MCF 10A (cell line): Measurements from ENCODE around the gene TBCD. TPM values are rescaled to one million over a fixed set of nuclear protein-coding genes. Genes with fewer than 3 reads are reported as not detected.

Experiments
- BruUV-seq: library from RNA; stranded (reverse); fragments of 400-500 nt; replicated peaks from 2 replicates; lab custom pipeline; 2021; lab: Mats Ljungman, UMichigan
- CTCF ChIA-PET: fragments of 300-600 bp; sonication (Branson Sonifier 250); formaldehyde crosslinking; extraction: SDS; loops from one replicate; lab custom pipeline; 2021; ENCODE audit warnings: antibody characterized with exemption, inconsistent platforms; lab: Yijun Ruan, JAX
- POLR2A ChIA-PET: fragments of 300-600, 350-650 bp; sonication (Branson Sonifier 250); formaldehyde crosslinking; extraction: SDS; loops from one replicate; lab custom pipeline; 2020; ENCODE audit warnings: antibody characterized with exemption, inconsistent platforms; lab: Yijun Ruan, JAX
- DNase-seq: peaks from one replicate; pipeline ENCODE4 v3.0.0-alpha.2; 2018; ENCODE audit not compliant: unreplicated experiment
- H3K27ac Mint-ChIP-seq: one replicate; pipeline ENCODE4 v1.8.0; 2022; ENCODE audit warnings: mild to moderate bottlenecking, low read depth, mixed read lengths; ENCODE audit not compliant: unreplicated experiment
- H3K27me3 Mint-ChIP-seq: one replicate; pipeline ENCODE4 v1.8.0; 2022; ENCODE audit warnings: mixed read lengths; ENCODE audit not compliant: insufficient read depth, unreplicated experiment
- H3K36me3 Mint-ChIP-seq: one replicate; pipeline ENCODE4 v1.8.0; 2022; ENCODE audit warnings: mild to moderate bottlenecking, moderate library complexity, mixed read lengths; ENCODE audit not compliant: insufficient read depth, unreplicated experiment
- H3K4me1 Mint-ChIP-seq: one replicate; pipeline ENCODE4 v1.8.0; 2022; ENCODE audit warnings: mixed read lengths; ENCODE audit not compliant: insufficient read depth, unreplicated experiment
- H3K4me3 Mint-ChIP-seq: one replicate; pipeline ENCODE4 v1.8.0; 2022; ENCODE audit warnings: mild to moderate bottlenecking, moderate library complexity, mixed read lengths; ENCODE audit not compliant: unreplicated experiment
- H3K9me3 Mint-ChIP-seq: one replicate; pipeline ENCODE4 v1.8.0; 2022; ENCODE audit warnings: mixed read lengths; ENCODE audit not compliant: unreplicated experiment
- intact Hi-C: fragments of 100-400 bp; cut with micrococcal nuclease; formaldehyde crosslinking; loops from 2 replicates; pipeline ENCODE4 v1.14.1; 2022
- total RNA-seq: library from RNA; stranded (reverse); gene quantifications from 2 replicates; pipeline ENCODE4 v1.2.3, GENCODE V29; 2022
- TF ChIP-seq, protein P1 (sequence below): fragments of 200-600 bp; IDR thresholded peaks from one replicate; pipeline ENCODE4 v1.8.0; 2022; ENCODE audit warnings: antibody characterized with exemption, mild to moderate bottlenecking; ENCODE audit not compliant: unreplicated experiment

Gene TBCD
- total RNA-seq, 1 experiment from 2014 or later, result 76.2 TPM

- H3K27me3 Mint-ChIP-seq, result no peaks in the 10 kb centered on the region
- no peak overlapping the region for H3K27ac Mint-ChIP-seq
- CTCF ChIA-PET, result interaction anchor here (0.6 kb wide), 1 partner anchor 724 kb away, joined by 3 read pairs; no protein-coding TSS in a partner anchor
- H3K36me3 Mint-ChIP-seq, result no peaks in the 10 kb centered on the region
- TF ChIP-seq, protein P1, sequence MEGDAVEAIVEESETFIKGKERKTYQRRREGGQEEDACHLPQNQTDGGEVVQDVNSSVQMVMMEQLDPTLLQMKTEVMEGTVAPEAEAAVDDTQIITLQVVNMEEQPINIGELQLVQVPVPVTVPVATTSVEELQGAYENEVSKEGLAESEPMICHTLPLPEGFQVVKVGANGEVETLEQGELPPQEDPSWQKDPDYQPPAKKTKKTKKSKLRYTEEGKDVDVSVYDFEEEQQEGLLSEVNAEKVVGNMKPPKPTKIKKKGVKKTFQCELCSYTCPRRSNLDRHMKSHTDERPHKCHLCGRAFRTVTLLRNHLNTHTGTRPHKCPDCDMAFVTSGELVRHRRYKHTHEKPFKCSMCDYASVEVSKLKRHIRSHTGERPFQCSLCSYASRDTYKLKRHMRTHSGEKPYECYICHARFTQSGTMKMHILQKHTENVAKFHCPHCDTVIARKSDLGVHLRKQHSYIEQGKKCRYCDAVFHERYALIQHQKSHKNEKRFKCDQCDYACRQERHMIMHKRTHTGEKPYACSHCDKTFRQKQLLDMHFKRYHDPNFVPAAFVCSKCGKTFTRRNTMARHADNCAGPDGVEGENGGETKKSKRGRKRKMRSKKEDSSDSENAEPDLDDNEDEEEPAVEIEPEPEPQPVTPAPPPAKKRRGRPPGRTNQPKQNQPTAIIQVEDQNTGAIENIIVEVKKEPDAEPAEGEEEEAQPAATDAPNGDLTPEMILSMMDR, result no peak
- intact Hi-C loops, result no loop called here
- BruUV-seq, result no TSS peak
- no peak overlapping the region for H3K4me3 Mint-ChIP-seq
- DNase-seq, result no peak
- H3K9me3 Mint-ChIP-seq, result no peaks in the 10 kb centered on the region
- no peaks in the 10 kb centered on the region for H3K4me1 Mint-ChIP-seq
- POLR2A ChIA-PET, result no interaction called here
Observed at GRCh38 chr17:82709676-82710498, 42.0 kb upstream of the TBCD start.

DNA sequence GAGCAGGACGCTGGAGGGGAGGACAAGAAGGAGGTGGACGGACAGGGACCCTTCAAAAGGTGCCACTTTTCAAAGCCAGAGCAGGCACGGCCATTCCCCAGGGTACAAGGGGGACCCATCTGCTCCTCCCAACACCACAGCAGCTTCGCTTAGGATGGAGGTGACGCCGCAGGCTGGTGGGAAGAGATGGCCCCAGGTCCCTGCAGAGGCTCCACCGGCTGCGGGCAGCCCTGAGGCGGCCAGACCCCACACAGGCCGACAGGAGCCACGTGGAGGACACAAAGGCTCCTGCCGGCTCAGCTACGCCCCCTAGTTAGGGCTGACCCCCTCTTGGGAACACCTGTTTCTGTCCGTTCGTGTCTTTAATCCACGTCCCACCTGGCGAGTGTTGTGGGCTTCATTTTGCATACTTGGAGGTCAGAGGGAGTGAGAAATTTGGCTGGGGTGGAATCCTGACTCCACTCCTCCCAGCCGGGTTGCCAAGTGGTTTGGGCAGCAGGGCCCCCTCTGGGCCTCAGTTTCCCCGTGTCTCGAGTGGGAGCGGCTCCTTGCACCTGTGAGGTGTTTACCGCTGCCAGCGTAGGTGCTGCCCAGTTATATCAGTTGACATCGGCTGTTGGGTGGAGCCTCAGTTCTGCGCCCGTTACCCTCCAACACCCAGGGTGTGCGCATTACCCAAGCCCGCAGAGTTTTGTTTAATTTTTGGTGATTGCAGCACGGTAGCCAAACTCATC lies 41.2 kb upstream of the TBCD start:
- H3K4me1 Mint-ChIP-seq, result no peaks in the 10 kb centered on the region
- H3K9me3 Mint-ChIP-seq, result no peaks in the 10 kb centered on the region
- POLR2A ChIA-PET, result interaction anchor here (0.6 kb wide), 1 partner anchor 9 kb away, joined by 3 read pairs; no protein-coding TSS in a partner anchor

DNA sequence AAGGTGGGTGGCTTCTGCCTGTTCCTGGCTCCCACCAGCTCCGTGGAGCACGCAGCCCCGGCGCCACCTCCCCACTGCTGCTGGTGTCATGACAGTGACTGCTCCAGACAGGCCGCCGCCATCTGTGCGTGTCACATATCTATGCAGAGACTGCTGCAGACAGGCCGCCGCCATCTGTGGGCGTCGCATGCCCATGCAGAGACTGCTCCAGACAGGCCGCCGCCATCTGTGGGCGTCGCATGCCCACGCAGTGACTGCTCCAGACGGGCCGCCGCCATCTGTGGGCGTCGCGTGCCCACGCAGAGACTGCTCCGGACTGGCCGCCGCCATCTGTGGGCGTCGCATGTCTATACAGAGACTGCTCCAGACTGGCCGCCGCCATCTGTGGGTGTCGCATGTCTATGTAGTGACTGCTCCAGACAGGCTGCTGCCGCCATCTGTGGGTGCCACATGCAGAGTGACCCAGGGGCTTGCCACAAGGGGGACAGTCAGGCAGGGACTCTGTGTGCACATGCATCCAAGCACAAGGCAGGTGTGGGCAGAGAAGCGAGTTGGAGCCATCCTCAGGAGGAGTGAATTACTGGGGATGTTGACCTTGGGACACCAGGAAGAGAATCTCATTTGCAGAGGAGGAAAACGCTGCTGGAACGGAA lies 38.7 kb upstream of the TBCD start:
- Mint-ChIP-seq H3K9me3 (no peaks in the 10 kb centered on the region), H3K27ac (no peak overlapping the region), H3K4me3 (no peak overlapping the region), H3K36me3 (peaks cover 14% of the 10 kb centered on the region), H3K27me3 (no peaks in the 10 kb centered on the region), H3K4me1 (peaks cover 10% of the 10 kb centered on the region)
- ChIA-PET POLR2A (no interaction called here), CTCF (interaction anchor here (1.0 kb wide), 1 partner anchor 69 kb away, joined by 3 read pairs; no protein-coding TSS in a partner anchor)
- intact Hi-C loops, result no loop called here
- BruUV-seq, result no TSS peak
- DNase-seq, result no peak
- TF ChIP-seq, protein P1, result no peak

More for the DNA sequence above, 41.2 kb upstream of the TBCD start:
- Mint-ChIP-seq H3K27ac (no peak overlapping the region), H3K27me3 (no peaks in the 10 kb centered on the region), H3K4me3 (no peak overlapping the region), H3K36me3 (no peaks in the 10 kb centered on the region)
- CTCF ChIA-PET, result no interaction called here
- no peak for DNase-seq
- TF ChIP-seq, protein P1, result no peak
- no TSS peak for BruUV-seq
- intact Hi-C loops, result no loop called here
